ENCODE measurements around the gene OR5K4. TPM values are rescaled to one million over a fixed set of nuclear protein-coding genes. Genes with fewer than 3 reads are reported as not detected.
A peak's percentile ranks its signal among the peaks of the same experiment; 100 is the strongest.

OR5K4 gene
- total and polyA plus RNA-seq, 2 donors (not counting 1 experiment from before 2014, with no cell fraction given), result not detected

GRCh38 chr3:98329392-98330124 is 24.1 kb upstream of the OR5K4 start:
- H3K27ac ChIP-seq (ENCODE audit: low read length in 2 of 2), result no peak overlapping the region
- Mint-ChIP-seq H3K4me3 (no peak overlapping the region), H3K27me3 (peaks cover 4% of the 10 kb centered on the region), H3K9me3 (ENCODE audit: insufficient read depth) (no peaks in the 10 kb centered on the region), H3K4me1 (no peaks in the 10 kb centered on the region), H3K27ac (no peak overlapping the region)
- DNase-seq (peak; percentile 22), ATAC-seq (ENCODE audit: low read depth) (no peak)
- H3K36me3 ChIP-seq (replicated peaks in 1 of 2; ENCODE audit: control extremely low read depth in 1 of 2, control insufficient read depth in 1 of 2, extremely low read depth in 1 of 2, insufficient read depth in 2 of 2, low read length in 1 of 2), result no peaks in the 10 kb centered on the region
- no peak for TF ChIP-seq EZH2 (IDR thresholded peaks at IDR 0.05; ENCODE audit: borderline replicate concordance, insufficient read depth, low read depth, low read length, poor library complexity, severe bottlenecking)
- peak; percentile 50 for TF ChIP-seq CTCF (IDR thresholded peaks at IDR 0.05)
- ChIA-PET CTCF (interaction anchor here (0.6 to 1.5 kb wide), 3 partner anchors 11 to 291 kb away, joined by 3 to 6 read pairs (median 3); no protein-coding TSS in a partner anchor), POLR2A (no interaction called here)
- no peak overlapping the region for H3K4me3 ChIP-seq (ENCODE audit: control extremely low read depth in 1 of 5, extremely low read depth in 1 of 5, insufficient read depth in 1 of 5, low read depth in 2 of 5, low read length in 4 of 5)
- H3K4me1 ChIP-seq (ENCODE audit: control insufficient read depth in 2 of 2, insufficient read depth in 2 of 2, low read length in 2 of 2), result no peaks in the 10 kb centered on the region
- 0% methylated on average over 5 of the region's 6 CpGs for WGBS (ENCODE audit: insufficient coverage)
- H3K9ac ChIP-seq (ENCODE audit: low read length), result no peak overlapping the region
- H4K20me1 ChIP-seq (ENCODE audit: control insufficient read depth, insufficient read depth, low read length, poor library complexity, severe bottlenecking), result no peaks in the 10 kb centered on the region
- intact Hi-C loops (cut with micrococcal nuclease), result loop anchor here (10.0 kb wide), 1 partner anchor 535 kb away; no protein-coding TSS in a partner anchor
- no peaks in the 10 kb centered on the region for H3K27me3 ChIP-seq (replicated peaks in 1 of 4; ENCODE audit: control extremely low read depth in 1 of 4, control insufficient read depth in 3 of 4, insufficient read depth in 4 of 4, low read length in 3 of 4)
- no peak overlapping the region for H2AFZ ChIP-seq (ENCODE audit: insufficient read depth, low read depth, low read length, poor library complexity, severe bottlenecking)
- no peaks in the 10 kb centered on the region for H3K9me3 ChIP-seq (ENCODE audit: control extremely low read depth in 1 of 3, control insufficient read depth in 2 of 3, insufficient read depth in 1 of 3, low read length in 2 of 3)
- no peaks in the 10 kb centered on the region for H3K79me2 ChIP-seq (ENCODE audit: control insufficient read depth, insufficient read depth, low read length)
- H3K4me2 ChIP-seq (replicated peaks; ENCODE audit: low read depth, low read length, poor library complexity, severe bottlenecking), result no peak overlapping the region

GRCh38 chr3:98331329-98331728 is 22.3 kb upstream of the OR5K4 start:
- H3K4me3 Mint-ChIP-seq, result no peak overlapping the region
- Histone ChIP-seq H3K27me3 (replicated peaks in 1 of 4; ENCODE audit: control extremely low read depth in 1 of 4, control insufficient read depth in 3 of 4, insufficient read depth in 4 of 4, low read length in 3 of 4) (no peaks in the 10 kb centered on the region), H3K4me2 (replicated peaks; ENCODE audit: low read depth, low read length, poor library complexity, severe bottlenecking) (no peak overlapping the region), H4K20me1 (ENCODE audit: control insufficient read depth, insufficient read depth, low read length, poor library complexity, severe bottlenecking) (no peaks in the 10 kb centered on the region), H3K4me3 (ENCODE audit: control extremely low read depth in 1 of 5, extremely low read depth in 1 of 5, insufficient read depth in 1 of 5, low read depth in 2 of 5, low read length in 4 of 5) (no peak overlapping the region), H3K36me3 (replicated peaks in 1 of 2; ENCODE audit: control extremely low read depth in 1 of 2, control insufficient read depth in 1 of 2, extremely low read depth in 1 of 2, insufficient read depth in 2 of 2, low read length in 1 of 2) (no peaks in the 10 kb centered on the region), H3K4me1 (ENCODE audit: control insufficient read depth in 2 of 2, insufficient read depth in 2 of 2, low read length in 2 of 2) (no peaks in the 10 kb centered on the region), H3K9me3 (ENCODE audit: control extremely low read depth in 1 of 3, control insufficient read depth in 2 of 3, insufficient read depth in 1 of 3, low read length in 2 of 3) (no peaks in the 10 kb centered on the region), H3K79me2 (ENCODE audit: control insufficient read depth, insufficient read depth, low read length) (no peaks in the 10 kb centered on the region), H2AFZ (ENCODE audit: insufficient read depth, low read depth, low read length, poor library complexity, severe bottlenecking) (no peak overlapping the region), H3K9ac (ENCODE audit: low read length) (no peak overlapping the region), H3K27ac (ENCODE audit: low read length in 2 of 2) (no peak overlapping the region)
- no peak for TF ChIP-seq EZH2 (IDR thresholded peaks at IDR 0.05; ENCODE audit: borderline replicate concordance, insufficient read depth, low read depth, low read length, poor library complexity, severe bottlenecking)
- no peak for TF ChIP-seq CTCF (IDR thresholded peaks at IDR 0.05)
- no peak overlapping the region for H3K27ac Mint-ChIP-seq
- CTCF ChIA-PET, result no interaction called here
- no peaks in the 10 kb centered on the region for H3K4me1 Mint-ChIP-seq
- peaks cover 4% of the 10 kb centered on the region for H3K27me3 Mint-ChIP-seq
- intact Hi-C loops (cut with micrococcal nuclease), result no loop called here
- no peak for ATAC-seq (ENCODE audit: low read depth)
- DNase-seq, result no peak
- H3K9me3 Mint-ChIP-seq (ENCODE audit: insufficient read depth), result no peaks in the 10 kb centered on the region
- POLR2A ChIA-PET, result no interaction called here
- 100% methylated on average over 1 of the region's 1 CpG for WGBS (ENCODE audit: insufficient coverage)
